Stimulated activated CD8-positive, alpha-beta memory T cell treated with anti-CD3 and anti-CD28 coated beads, Interleukin-4, amount 100 ng/mL, for 24 hours (primary cell): ENCODE data around the gene PID1.

ENCODE experiments used
- DNase-seq: peaks from one replicate; pipeline ENCODE4 v3.0.0-alpha.2; 2020; ENCODE audit warnings: low read depth

The PID1 gene

DNA sequence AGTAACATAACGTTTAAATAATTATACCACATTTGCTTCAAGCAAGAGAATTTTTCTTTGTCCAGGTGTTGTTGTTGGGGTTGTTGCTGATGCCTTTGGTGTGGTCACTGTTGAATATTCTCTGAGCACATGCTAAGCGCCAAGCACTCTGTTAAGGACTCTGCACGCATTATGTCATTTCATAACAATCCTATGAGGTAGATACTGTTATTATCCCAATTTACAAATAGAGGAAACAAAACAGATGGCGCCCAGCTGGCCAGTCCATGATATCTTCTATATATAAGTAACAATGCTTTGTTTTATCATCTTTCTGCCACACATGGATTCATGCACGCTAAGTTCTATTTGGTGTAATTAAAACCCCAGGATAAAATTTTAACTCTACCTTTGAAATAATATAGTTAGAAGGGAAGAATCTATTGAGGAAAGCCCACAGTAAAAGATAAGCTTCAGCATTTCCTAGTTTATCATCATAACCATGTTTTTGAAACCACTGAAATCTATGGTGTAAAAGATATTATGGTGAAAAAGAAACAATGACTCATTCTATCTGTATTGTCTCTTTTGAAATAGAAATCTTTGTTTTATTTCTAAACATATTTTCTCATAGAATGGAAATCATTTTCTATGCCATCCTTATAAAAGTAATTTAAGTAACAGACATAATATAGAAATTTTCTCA is 199.7 kb downstream of the PID1 start:
- DNase-seq, result no peak

DNA sequence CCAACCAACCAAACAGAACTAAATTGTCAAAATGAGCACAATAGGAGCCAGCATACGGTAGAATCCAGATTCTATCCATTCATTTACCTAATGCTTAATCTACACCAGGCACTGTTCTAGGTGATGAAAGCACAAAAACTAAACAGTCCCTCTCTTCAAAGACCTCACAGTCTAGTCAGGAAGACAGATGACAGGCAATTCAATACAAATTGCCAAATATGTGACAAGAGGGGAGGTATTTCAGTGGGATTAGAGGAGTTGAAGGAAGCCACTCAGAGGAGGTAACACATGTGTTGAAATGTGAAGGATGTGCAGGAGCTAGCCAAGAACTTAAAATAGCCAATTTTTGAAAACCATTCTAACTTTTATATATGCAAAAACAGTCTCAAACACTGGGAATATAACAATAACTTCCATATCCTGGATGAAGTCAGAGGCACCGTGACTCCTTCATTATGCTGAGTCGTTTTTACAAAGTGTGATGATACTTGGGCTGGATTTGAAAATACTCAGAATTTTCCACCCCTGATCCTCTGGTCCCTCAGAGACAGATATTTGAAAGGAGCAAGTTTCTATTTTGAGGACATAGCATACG is 204.9 kb downstream of the PID1 start:
- no peak for DNase-seq

DNA sequence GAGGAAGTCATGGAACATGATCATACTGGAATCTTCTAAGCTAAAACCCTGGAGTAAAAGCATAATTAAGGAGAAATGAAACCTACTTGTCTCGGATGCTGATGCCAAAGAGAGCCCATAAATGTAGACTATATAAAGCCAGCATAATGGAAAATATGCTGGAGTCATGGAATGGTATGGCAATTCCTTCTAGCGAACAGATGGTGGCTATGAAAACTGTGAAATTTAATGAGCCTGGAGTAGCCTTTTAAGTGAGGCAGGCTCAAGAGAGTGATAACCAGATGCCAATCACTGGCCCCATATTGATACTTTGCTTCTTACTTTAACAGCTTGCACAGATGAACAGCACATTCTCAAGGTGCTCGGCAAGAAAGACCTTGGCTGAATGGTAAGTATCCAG is 206.3 kb downstream of the PID1 start:
- DNase-seq, result no peak

DNA sequence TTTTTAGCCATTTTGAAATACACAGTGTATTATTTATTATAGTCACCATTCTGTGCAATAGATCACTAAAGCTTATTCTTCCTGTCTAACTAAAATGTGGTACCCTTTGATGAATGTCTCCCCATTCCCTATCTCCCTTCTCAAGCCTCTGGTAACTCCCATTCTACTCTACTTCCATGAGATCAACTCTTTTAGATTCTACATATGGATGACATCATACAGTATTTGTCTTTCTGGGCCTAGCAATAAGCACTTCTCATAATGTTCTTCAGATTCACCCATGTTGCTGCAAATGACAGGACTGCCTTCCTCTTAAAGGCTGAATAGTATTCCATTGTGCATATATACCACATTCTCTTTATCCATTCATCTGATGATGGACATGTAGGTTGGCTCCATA is 210.9 kb downstream of the PID1 start:
- DNase-seq, result no peak

DNA sequence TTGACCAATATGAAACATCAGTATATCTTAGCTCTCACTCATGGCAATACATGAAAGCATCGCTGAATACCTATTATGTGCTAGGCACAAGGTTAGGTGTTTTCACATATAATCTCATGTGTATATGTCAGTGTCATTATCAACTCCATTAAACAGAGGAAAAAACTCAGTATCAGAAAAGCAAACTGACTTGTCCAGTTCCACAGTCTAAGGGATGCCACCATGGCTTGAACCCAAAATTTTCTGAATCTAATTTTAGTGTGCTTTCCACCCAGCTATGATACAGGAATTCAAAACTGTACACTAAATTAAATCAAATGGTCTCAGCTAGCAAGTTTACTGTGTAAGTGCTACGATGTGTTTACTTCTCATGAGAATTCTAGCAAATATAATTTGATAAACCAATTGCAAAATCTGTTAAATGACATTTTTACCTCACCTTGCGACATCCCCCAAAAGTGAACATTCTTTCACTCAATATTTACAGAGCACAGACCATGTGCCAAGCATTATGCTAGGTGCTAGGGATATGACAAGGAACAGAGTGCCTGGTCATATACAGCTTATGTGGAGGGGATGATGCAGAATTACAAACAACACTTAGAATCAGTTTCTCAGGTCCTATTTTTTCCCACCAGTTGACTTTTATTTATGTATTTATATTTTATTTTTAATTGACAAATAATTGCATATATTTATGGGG is 211.6 kb downstream of the PID1 start:
- DNase-seq, result no peak

DNA sequence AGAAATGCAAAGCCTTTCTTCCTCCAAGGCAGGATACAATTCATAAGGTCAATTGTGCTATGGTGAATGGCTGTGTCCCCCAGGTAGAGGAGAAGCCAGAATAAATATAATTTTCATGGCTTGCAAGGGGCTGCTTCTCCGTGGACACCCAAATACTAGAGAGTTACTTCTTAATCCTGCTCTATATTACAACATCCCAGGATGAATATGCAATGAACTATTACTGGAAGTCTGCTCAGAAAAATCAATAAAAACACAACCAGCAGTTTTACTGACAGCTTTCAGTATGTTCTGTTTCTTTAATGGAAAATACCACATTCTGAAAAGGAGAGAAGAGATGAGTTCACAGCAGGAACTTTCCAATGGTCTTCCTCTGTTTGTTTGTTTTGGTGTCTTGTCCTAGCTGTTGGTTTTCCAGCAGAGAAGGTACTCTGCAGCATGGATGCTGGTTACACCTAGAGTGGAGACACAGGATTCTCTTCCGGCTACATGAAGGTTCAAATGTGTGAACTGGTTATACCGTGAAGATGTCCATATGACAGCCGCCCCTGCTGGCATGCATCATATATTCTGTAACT is 213.0 kb downstream of the PID1 start:
- DNase-seq, result no peak

DNA sequence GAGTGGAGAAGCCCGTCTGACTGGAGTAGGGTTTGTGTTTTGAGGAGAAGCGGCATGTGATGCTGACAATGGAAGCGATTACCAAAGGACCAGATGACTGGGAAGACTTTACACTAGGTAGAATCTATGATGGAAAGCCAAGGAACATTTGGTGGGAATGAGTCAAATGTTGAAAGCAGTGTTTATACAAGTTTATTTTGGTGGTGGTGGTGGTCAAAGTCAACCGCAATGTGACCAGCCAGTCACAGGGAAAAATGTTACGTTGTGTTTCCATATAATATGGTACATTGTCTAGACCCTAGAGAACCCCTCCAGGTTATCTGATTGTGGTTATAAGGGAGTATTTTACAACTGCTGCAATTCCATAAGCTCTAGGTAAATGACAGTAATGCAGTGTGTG is 216.8 kb downstream of the PID1 start:
- DNase-seq, result no peak

DNA sequence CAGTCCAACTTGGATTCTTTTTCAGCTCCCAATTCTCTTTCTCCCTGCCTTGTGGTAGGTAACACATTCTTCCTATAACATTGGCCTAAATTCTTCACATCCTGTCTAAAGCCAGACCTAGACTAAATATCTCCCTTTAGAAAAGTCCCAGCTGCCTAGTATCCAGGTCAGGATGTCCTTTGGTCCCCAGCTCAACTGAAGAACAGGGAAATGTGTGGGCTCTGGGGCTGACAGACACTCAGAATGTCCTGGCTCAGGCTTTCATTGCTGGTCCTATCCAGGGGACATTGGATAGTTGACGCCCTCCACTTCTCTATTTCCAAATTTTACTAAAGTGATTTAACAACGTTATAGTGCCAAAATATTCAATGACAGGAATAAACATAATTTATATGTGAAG is 219.3 kb downstream of the PID1 start:
- no peak for DNase-seq

DNA sequence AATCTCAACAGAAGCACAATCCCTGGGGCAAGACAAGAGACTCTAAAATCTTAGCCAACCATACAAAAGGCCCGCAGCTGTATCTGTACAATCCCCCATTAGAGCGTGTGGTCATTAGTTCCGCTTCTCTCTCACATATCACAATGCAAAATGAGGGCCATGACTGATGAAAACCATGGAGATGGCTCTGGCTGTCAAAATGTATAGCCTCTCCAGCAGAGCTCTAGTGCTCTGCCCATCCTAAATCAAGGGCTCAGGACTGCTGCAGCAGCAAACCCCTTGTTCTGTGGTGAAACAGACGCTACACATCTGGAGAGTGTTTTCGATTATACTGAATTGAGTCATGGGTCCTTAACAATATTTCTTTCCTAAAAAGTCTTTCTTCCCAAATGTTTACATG is 221.0 kb downstream of the PID1 start:
- no peak for DNase-seq

DNA sequence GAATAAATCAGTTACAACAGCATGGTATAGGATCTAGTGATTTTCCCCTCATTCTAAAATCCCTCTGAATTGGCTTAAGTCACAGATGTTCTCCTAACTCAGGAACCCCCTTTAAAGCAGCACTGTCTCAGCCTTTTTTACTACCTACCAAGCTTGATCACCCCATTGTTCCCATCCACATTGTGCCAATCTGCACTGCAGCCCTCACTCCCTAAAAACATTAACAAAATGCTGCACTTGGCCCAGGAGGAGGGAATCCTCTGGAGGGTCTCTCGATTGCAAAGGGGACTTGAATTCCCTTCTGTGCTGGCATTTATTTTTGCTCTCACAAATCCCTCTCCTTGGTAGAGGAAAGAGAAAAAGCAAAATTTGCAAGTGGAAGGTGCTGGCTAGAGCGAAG is 223.0 kb downstream of the PID1 start:
- no peak for DNase-seq

DNA sequence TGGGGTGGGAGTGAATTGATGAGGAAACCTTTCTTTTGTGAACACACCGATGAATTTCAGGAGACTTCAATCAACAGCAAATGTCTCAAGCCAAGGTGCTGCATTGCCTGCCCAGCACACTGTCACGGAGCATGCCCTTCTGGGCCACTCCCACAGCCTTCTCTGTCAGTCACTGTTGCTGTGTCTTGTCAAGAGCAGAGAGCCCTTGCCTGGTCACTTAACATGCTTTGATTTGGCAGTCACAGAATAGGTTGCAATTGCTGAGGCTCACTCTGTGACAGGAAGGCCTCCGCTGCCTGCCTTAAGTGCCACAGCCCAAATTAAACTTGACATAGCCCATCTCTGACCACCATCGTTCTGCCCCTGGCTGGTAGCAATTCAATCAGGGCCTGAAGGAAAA is 225.4 kb downstream of the PID1 start:
- DNase-seq, result no peak

DNA sequence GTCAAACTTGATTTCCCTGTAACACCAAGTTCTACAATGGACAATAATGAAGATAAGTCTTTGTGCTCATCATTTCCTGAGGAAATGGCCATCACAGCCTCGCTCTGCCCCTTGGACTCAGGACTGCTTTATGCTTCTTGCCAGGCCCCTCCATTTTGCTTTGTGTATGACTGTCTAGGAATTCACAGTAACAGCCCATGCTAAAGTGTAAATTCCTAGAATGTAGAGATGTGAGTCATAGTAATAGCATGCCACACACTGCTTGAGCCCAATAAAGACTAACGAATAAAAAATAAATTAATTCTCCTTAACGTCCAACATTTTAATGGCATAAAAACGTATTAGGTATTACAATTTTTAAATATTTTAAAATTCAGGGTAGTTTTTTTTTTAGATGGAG is 226.5 kb downstream of the PID1 start:
- DNase-seq, result no peak

DNA sequence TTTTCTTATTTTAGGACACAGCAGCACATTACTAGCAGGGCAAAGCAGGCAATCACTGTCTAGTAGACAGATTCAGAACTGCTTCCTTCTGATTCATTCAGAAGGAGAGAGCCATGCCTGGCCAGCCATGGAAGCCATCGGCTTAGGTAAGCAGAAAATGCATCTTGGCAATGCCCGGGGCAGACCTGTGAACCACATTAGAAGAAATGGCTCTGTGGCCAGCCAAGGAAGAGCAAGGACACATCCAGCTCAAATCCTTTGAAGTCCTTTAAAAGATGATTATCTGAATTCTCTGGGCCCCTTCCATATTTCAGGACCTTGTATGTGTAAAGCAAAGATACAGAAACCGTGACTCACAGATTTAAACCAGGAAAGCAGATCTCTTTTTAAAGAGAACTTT is 227.4 kb downstream of the PID1 start:
- DNase-seq, result no peak

DNA sequence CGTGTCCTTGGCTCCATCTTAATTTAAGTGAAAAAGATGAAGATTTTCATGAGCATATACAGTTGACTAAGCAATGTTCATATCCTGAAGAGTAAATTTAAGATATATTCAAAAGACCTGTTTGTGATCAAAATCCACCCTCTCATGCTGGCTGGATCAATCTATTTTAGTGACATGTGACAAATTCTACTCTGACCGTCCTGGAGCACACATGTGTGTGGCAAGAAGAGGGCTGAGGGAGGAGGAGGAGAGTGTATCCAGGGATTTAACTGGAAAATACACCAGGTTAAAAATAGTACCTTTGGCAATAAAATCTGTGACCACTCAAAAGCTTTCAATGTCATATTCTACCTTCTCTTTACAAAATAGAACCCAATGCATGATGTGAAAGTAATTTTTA is 228.7 kb downstream of the PID1 start:
- DNase-seq, result no peak

DNA sequence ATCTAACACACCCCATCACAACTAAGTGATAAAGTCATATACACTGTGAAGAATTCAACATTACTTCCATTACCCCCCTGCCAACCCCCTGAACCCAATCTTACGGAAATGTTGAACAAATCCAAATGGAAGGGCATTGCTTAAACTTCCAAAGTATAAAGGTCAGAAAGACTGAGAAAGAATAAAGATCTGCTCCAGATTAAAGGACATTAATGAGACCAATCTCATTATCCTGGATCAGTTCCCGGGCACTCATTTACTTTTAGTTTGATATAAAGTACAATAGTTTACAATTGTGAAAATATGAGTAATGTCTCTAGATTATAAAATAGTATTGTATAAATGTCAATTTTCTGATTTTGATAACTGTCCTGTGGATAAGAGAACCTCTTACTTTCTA is 229.4 kb downstream of the PID1 start:
- DNase-seq, result no peak

DNA sequence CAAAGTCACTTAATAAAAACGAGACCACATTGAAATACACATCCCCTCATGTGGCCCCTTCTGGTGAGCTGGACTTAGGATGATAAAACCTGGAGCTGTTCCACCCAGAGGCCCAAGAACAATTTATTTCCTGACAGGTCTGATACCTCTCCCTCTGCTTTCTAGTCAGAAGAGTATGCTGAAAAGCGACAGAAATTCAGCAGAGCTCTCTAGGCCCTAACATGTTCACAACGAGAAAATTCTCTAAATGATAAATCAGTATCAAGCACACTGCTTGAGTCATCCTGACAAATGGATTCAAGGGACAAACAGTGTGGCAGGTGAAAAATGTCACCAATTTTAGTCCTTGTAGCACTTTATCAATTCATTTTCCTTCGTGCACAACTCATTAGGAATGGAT is 233.5 kb downstream of the PID1 start:
- DNase-seq, result no peak

DNA sequence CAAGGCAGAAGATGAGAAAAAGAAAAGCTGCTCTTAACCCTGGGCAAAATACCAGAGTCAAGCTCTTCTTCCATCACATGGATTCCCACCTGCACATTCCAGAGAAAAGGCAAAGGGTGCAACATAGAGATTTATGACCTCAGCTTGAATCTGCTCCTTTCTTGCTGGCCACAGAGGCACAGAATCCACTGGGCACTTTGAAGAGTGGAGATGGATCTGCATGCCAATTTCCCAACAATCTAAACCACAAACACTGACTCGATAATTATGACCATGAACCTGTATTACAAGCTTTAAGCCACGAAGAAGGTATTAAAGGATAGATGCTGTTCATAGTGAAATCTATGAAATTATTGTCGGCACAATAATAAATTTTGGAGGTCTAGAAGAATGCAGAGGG is 237.3 kb downstream of the PID1 start:
- DNase-seq, result no peak

DNA sequence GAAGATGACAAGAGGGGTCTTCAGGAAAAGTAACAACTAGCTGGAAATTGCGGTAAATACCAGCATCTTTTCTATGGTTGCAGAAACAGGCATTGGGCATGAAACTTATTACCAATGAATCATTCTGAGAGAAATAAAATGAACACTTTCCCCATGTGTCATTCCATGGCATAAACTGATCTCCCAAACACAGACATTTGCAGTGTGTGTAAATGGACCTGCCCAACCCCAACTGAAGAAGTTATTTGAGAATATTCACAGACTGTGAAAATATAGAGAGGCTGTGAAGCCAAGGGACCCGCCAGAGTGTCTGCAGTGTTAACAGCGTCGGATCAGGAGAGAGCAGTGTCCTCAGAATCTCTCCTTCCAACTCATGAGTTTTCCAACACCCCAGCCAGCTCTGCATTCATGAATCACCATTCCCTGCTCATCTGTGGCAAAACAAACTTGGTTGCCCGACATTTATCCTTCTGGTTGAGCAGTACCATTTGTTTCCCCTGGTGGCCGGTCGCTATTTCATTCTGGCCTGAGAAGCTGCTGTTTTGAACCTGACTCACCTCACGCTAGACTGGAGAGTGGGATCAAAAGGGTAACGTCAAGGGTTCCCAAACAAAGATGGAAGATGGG is 238.4 kb downstream of the PID1 start:
- DNase-seq, result no peak

DNA sequence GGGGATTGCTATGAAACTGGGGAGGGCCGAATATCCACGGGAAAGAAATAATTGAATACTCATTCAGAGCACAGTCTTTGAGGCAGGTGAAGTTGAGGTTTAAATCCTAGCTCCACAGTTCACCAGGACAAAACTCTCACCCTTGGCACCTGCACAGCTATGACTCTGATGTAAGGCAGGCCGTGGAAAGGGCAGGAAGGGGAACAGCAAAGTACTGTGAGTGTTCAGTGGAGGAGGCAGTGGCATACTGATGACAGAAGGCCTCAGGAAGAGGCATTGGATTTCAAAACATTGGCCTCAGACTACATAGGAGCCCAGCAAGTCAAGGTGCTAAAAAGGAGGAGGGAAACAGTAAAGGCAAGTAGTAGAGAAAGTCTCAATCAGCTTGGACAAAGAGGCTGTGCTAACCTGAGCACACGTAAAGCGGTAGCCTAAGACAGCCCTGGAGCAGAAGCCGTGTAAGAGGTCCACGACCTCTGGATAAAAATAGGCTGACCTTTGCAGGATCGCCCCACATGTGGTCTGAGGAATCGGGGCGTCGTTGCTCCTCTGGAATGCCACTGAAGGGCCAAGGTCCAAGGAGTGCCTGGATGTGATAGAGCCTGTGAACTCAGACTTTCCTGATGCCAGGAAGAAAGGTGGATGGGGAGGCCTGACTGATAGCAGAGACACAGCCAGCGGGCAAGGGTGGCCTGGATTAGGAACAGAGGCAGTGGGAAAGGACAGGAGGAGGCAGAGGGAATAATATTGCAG is 243.6 kb downstream of the PID1 start:
- DNase-seq, result no peak

DNA sequence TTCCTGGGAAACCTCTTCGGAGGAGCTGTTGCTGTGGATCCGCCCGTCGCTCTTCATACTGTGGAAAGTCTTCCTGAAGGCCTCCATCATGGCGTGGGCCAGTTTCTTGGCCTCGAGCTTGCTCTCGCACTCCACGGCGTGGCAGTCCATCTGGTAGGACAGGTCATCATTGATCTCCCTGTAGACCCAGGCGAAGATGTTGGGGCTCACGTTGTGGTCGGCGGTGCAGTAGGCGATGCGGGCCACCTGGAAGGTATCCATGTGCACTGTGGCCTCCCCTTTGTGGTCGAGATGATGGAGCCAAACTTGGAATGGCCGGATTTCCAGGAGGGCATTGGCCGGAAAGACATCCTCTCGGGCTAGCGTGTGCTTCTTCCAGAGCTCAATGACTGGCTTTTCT is 245.4 kb downstream of the PID1 start:
- DNase-seq, result no peak

DNA sequence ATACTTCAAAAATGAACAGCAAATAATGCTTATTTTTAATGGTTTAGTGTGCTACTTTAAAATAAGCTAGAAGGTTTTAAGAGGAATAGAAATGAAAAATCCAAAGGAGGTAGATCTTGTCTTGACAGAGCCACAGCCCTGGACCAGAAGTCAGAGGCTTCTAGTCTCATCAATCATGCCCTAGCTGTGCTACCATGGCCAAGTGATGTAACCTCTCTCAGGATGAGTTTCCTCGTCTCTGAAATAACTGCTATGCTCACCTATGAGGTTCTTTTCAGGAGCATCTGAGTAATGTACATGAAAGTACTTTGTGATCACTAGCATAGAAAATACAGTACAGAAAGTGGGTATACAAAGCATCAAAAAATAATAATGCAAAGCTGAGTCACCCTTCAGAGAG is 248.4 kb downstream of the PID1 start:
- DNase-seq, result no peak

DNA sequence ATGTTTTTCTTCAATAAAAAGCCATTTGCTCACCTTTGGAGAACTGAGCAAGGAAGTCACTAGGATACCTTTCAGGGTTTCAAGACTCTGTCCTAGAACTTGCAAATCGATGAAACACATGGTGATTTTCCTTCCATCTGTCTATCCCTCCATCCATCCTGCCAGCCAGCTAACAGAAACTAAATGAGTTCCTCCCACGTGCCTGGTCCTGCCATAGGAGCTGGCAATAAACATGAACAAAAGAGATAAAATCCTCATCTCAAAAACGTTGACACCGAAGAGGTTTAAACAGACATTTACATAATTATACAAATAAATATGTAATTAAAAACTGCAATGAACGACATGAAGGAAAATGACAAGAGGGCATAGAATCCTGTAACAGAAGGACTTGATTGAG is 249.0 kb downstream of the PID1 start:
- no peak for DNase-seq
